ENCODE measurements around the gene GADL1.

GADL1 gene

GRCh38 chr3:30682434-30683155, 211.9 kb downstream of the GADL1 start:
- Histone ChIP-seq H3K27me3 (ENCODE audit: control insufficient read depth, insufficient read depth, low read length, poor library complexity, severe bottlenecking) (no peaks in the 10 kb centered on the region), H3K36me3 (ENCODE audit: control insufficient read depth, insufficient read depth, low read length) (no peaks in the 10 kb centered on the region), H3K27ac (ENCODE audit: insufficient read depth, low read depth, low read length, poor library complexity, severe bottlenecking) (no peak overlapping the region), H3K9me3 (ENCODE audit: control insufficient read depth, low read length) (no peaks in the 10 kb centered on the region), H3K4me3 (ENCODE audit: insufficient read depth, low read depth, low read length) (no peak overlapping the region), H3K4me1 (ENCODE audit: control insufficient read depth, insufficient read depth, low read length) (peaks cover 15% of the 10 kb centered on the region)
- 89 to 100% methylated on average over 1 of the region's 1 CpG for WGBS, 2 experiments

- Histone ChIP-seq H3K9me3 (ENCODE audit: control insufficient read depth, low read length) (no peaks in the 10 kb centered on the region), H3K27me3 (ENCODE audit: control insufficient read depth, insufficient read depth, low read length, poor library complexity, severe bottlenecking) (no peaks in the 10 kb centered on the region), H3K4me1 (ENCODE audit: control insufficient read depth, insufficient read depth, low read length) (peaks cover 15% of the 10 kb centered on the region), H3K36me3 (ENCODE audit: control insufficient read depth, insufficient read depth, low read length) (no peaks in the 10 kb centered on the region), H3K27ac (ENCODE audit: insufficient read depth, low read depth, low read length, poor library complexity, severe bottlenecking) (no peak overlapping the region), H3K4me3 (ENCODE audit: insufficient read depth, low read depth, low read length) (no peak overlapping the region)
- 84 to 87% methylated on average over 6 of the region's 6 CpGs for WGBS, 2 experiments
Observed at GRCh38 chr3:30681649-30682211, 212.7 kb downstream of the GADL1 start.

GRCh38 chr3:30680789-30681648, 213.4 kb downstream of the GADL1 start:
- Histone ChIP-seq H3K9me3 (ENCODE audit: control insufficient read depth, low read length) (no peaks in the 10 kb centered on the region), H3K27ac (ENCODE audit: insufficient read depth, low read depth, low read length, poor library complexity, severe bottlenecking) (peak overlapping the region; percentile 41), H3K27me3 (ENCODE audit: control insufficient read depth, insufficient read depth, low read length, poor library complexity, severe bottlenecking) (no peaks in the 10 kb centered on the region), H3K36me3 (ENCODE audit: control insufficient read depth, insufficient read depth, low read length) (no peaks in the 10 kb centered on the region), H3K4me3 (ENCODE audit: insufficient read depth, low read depth, low read length) (no peak overlapping the region), H3K4me1 (ENCODE audit: control insufficient read depth, insufficient read depth, low read length) (peaks cover 15% of the 10 kb centered on the region)
- 43 to 44% methylated on average over 18 of the region's 18 CpGs for WGBS, 2 experiments

- peaks cover 15% of the 10 kb centered on the region for H3K4me1 ChIP-seq (ENCODE audit: control insufficient read depth, insufficient read depth, low read length)
- H3K27ac ChIP-seq (ENCODE audit: insufficient read depth, low read depth, low read length, poor library complexity, severe bottlenecking) = no peak overlapping the region
- no peaks in the 10 kb centered on the region for H3K36me3 ChIP-seq (ENCODE audit: control insufficient read depth, insufficient read depth, low read length)
- H3K27me3 ChIP-seq (ENCODE audit: control insufficient read depth, insufficient read depth, low read length, poor library complexity, severe bottlenecking) = no peaks in the 10 kb centered on the region
- H3K4me3 ChIP-seq (ENCODE audit: insufficient read depth, low read depth, low read length) = no peak overlapping the region
- H3K9me3 ChIP-seq (ENCODE audit: control insufficient read depth, low read length) = no peaks in the 10 kb centered on the region
Observed at GRCh38 chr3:30679045-30679444, 215.4 kb downstream of the GADL1 start.

GRCh38 chr3:30677347-30677685, 217.1 kb downstream of the GADL1 start:
- Histone ChIP-seq H3K36me3 (ENCODE audit: control insufficient read depth, insufficient read depth, low read length) (no peaks in the 10 kb centered on the region), H3K27ac (ENCODE audit: insufficient read depth, low read depth, low read length, poor library complexity, severe bottlenecking) (no peak overlapping the region), H3K9me3 (ENCODE audit: control insufficient read depth, low read length) (no peaks in the 10 kb centered on the region), H3K4me3 (ENCODE audit: insufficient read depth, low read depth, low read length) (no peak overlapping the region), H3K27me3 (ENCODE audit: control insufficient read depth, insufficient read depth, low read length, poor library complexity, severe bottlenecking) (no peaks in the 10 kb centered on the region), H3K4me1 (ENCODE audit: control insufficient read depth, insufficient read depth, low read length) (peaks cover 15% of the 10 kb centered on the region)
- WGBS, 2 experiments = 88 to 92% methylated on average over 7 to 8 of the region's 8 CpGs

GRCh38 chr3:30676424-30677346, 217.8 kb downstream of the GADL1 start:
- 84 to 88% methylated on average over 4 of the region's 4 CpGs for WGBS, 2 experiments
- H3K36me3 ChIP-seq (ENCODE audit: control insufficient read depth, insufficient read depth, low read length) = no peaks in the 10 kb centered on the region
- H3K27me3 ChIP-seq (ENCODE audit: control insufficient read depth, insufficient read depth, low read length, poor library complexity, severe bottlenecking) = no peaks in the 10 kb centered on the region
- no peak overlapping the region for H3K27ac ChIP-seq (ENCODE audit: insufficient read depth, low read depth, low read length, poor library complexity, severe bottlenecking)
- peaks cover 12% of the 10 kb centered on the region for H3K4me1 ChIP-seq (ENCODE audit: control insufficient read depth, insufficient read depth, low read length)
- H3K4me3 ChIP-seq (ENCODE audit: insufficient read depth, low read depth, low read length) = no peak overlapping the region
- H3K9me3 ChIP-seq (ENCODE audit: control insufficient read depth, low read length) = no peaks in the 10 kb centered on the region
